ENCODE data around the gene EID3.
"Not testable (repeated sequence)": the region's sequence is repeated elsewhere in the genome, so short reads cannot be mapped to it uniquely, and the experiment has no call there.

Gene EID3

DNA sequence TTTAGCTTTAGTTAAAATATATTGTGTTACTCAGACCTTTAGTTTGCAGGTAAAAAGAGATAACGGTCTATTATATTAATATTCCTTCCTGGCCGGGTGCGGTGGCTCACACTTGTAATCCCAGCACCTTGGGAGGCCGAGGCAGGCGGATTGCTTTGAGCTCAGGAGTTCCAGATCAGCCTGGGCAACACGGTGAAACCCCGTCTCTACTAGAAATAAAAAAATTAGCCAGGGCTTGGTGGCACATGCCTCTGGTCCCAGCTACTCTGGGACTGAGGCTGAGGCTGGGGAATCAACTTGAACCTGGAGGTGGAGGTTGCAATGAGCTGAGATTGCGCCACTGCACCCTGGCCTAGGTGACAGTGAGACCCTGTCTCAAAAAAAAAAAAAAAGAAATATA, 13.2 kb upstream of the EID3 start:
- no peak for DNase-seq

DNA sequence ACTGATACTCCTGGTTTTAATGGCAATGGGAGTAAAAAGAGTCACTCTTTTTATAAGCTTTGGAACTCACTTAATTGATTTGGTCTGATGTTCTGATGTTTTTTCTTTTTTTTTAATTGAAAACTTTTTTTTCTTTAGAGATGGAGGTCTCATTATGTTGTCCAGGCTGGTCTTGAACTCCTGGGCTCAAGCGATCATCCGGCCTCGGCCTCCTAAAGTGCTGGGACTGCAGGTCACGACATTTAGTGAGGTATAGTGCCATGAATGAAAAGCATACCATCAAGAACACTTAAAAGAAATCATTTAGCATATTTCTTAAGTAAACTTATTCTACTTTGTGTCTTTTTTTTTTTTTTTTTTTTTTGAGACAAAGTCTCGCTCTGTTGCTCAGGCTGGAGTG, 12.7 kb upstream of the EID3 start:
- no peak for DNase-seq

DNA sequence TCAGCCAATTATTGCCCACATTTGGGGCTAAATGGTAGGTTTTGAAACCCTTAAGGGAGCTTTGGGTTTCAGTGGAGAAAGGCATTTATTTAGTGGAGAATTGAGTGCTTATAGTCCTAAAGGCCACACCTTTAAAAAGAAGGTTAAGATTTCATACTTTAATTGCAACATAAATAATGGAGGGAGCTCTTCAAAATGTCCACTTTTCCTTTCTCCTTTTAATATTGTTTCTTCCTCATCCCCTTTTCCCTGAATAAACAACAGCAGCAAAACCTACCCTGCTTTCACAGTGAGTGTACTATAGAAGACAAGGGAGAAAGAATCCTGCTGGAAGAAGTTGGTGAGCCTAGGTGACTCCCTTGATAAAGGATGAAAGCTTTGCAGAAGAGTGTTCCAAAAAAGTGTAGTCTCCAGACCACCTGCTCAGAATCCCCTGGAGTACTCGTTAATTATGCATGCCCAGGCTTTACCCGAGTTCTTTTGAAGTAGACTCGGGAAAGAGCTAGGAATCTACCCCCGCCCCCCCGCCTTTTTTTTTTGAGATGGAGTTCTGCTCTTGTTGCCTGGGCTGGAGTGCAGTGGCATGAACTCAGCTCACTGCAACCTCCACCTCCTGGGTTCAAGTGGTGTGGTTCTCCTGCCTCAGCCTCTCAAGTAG, 11.5 kb upstream of the EID3 start:
- DNase-seq: no peak

DNA sequence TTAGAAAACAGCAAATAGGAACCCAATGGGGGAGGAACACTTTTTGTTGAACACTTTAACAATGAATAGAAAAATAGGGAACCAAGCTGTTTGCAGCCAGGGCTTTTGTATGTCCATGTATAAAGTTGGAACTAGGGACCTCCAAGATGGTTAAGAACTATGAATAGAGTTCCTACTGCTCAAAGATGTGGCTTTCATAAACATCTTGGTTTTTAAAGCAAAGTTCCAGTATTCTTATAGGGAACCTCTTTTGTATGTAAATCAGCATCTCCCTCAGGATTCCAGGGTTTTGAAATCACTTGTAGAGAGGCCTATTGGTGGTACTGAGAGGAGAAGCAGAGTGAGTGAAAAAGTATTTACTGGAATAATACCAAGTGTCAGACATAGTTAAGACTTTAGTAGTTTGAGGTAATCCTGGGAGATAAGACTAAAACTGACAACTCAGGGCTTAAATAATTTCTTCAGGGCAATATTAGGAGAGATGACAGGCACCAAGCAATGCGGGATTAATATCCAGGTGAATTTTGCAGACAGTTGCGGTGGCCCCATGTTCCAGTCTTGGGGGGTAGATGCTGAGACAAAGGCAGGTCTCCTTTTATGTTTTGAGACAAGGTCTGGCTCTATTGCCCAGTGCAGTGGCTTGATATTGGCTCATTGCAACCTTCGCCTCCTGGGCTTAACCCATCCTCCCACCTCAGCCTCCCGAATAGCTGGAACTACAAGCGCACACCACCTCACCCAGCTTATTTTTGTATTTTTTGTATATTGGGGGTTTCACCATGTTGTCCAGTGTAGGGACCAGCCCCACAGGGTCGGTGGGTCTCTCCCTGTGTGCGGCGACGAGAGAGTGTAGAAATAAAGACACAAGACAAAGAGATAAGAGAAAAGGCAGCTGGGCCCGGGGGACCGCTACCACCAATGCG, 10.4 kb upstream of the EID3 start:
- no peak for DNase-seq

DNA sequence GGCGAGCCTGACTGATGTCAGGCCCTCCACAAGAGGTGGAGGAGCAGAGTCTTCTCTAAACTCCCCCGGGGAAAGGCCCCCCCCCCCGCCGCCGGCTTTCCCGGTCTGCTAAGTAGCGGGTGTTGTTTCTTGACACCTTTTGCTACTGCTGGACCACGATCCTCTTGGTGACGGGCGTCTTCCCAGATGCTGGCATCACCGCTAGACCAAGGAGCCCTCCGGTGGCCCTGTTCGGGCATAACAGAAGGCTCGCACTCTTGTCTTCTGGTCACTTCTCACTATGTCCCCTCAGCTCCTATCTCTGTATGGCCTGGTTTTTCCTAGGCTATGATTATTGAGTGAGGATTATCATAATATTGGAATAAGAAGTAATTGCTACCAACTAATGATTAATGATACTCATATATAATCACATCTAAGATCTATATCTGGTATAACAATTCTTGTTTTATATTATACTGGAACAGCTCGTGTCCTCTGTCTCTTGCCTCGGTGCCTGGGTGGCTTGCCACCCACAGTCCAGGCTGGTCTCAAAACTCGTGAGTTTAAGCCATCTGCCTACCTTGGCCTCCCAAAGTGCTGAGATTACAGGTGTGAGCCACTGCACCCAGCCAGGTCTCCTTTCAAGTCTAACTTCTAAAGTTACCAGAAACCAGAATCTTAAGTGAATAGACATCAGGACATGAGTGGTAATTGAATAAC, 9.2 kb upstream of the EID3 start:
- DNase-seq: not testable (repeated sequence)

DNA sequence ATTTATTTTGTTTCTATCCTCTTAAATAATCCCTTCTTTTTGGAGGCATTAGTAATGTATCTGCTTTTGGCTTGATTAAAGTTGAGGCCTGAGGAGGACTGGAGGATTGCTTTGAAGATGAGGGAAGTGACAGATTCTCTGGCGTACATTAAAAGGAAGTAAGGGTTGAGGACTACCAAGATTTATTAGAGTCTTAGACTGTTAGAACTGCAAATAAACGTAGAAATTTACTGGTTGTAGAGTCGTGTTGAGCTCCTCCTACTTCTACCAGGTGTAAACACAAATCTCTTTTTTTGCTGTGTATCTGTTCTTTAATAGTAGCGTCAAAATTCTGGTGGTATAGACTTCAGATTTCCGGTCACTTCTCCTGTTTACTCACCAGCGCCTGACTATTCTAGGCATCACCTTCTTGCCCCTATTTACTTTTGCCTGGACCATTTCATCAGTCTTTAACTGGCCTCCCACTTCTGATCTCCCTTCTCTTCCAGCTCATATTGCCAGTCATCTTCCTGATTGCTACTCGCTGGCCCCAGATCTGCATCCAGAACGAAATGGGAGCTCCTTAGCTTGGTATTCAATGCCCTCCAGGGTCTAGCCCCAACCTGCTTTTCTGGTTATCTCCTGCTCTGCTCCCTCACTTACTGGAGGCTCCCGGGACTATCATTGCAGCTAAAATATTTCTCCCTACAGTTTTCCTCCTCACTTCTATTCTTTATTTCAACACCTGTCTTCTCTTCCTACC, 8.4 kb upstream of the EID3 start:
- no peak for DNase-seq

DNA sequence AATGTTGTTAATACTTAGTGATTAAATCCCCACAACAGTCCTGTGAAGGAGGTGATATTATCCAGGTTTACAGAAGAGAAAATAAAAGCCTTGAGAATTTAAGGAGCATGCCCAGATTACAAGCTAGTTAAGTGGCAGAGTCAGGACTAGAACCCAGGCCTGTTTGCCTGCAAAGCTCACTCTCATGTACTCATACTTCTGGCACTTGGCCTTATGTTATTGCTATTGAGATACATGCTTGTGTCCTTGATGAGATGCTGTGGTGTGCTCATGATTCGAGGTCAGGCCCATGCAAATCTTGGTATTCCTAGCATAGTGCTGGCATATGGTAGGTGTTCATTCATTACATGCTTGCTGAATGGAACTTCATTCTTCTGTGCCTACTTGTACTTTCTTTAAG, 7.6 kb upstream of the EID3 start:
- DNase-seq: no peak

- no peak for DNase-seq
Measured at GRCh38 chr12:104296718-104297117, 6.8 kb upstream of the EID3 start.

GRCh38 chr12:104297477-104298113, 5.9 kb upstream of the EID3 start:
- DNase-seq: no peak

DNA sequence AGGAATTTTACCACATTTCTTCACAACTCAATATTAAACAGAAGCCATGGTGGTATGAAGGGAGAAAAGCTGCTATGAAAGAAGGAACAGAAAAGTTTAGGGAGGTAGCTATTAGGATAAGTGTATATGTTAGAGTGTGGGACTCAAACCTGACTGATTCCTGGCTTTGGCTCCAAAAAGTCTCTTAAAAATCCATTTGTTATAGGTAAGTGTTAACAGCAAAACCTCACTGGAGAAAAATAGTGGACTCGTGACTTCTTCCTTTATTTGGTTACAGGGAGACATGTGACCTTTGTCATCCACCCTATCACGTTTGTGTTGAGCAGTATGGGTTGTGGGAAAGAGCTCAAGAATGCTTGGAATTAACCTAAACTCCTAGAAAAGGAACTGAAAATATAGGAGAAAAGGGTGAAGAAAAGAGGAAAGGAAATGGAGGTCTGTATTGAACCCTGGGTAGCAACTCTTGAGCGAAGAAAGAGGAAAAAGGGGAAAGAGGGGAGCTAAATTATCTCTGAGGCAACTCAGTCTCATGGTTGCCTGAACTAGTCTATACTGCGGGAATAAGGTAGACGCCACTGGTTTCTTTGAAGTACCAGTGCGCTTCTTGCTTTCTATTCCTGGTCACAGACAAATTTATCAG, 3.6 kb upstream of the EID3 start:
- DNase-seq: no peak

DNA sequence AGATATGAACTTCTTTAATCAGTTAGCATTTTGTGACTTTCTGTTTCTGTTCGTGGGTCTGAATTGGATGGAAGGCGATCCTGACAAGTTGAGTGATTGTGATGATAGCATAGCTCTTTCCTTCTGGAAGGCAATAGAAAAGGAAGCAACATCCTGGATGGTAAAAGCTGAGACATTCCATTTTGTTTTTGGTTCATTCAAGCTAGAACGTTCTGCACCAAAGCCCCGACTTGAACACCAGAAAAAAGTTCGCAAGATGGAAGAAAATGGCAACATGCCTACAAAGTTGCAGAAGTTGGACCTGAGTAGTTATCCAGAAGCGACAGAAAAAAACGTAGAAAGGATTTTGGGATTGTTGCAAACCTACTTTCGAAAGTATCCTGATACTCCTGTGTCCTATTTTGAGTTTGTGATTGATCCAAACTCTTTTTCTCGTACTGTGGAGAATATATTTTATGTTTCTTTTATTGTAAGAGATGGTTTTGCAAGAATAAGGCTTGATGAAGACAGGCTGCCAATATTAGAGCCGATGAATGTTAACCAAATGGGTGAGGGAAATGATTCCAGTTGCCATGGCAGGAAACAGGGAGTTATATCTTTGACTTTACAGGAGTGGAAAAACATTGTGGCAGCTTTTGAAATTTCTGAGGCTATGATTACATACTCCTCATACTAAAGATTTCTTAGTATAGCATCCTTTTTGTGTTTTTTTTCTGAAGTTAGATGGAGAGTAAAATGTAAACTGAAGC, 896 bp downstream of the EID3 start:
- no peak for DNase-seq

DNA sequence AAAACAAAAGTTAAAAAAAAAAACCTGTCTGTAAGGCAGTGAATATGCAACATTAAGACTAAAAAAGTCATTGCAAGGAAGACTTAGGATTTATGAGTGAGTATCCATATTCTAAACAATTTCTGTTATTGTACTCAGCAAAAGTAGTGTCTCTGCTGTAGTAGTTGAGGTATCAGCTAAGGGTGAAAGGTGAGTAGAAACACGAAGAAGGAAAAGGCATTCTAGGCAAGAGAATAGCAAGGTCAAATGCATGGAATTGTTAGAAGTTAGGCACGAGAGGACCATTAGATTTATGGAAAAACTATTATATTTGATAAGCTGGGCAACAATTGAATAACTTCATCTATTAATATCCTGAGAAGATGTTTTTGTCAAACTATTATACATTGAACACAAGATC, 1.8 kb downstream of the EID3 start:
- no peak for DNase-seq

- DNase-seq: no peak
Measured at GRCh38 chr12:104306376-104306775, 2.8 kb downstream of the EID3 start.

DNA sequence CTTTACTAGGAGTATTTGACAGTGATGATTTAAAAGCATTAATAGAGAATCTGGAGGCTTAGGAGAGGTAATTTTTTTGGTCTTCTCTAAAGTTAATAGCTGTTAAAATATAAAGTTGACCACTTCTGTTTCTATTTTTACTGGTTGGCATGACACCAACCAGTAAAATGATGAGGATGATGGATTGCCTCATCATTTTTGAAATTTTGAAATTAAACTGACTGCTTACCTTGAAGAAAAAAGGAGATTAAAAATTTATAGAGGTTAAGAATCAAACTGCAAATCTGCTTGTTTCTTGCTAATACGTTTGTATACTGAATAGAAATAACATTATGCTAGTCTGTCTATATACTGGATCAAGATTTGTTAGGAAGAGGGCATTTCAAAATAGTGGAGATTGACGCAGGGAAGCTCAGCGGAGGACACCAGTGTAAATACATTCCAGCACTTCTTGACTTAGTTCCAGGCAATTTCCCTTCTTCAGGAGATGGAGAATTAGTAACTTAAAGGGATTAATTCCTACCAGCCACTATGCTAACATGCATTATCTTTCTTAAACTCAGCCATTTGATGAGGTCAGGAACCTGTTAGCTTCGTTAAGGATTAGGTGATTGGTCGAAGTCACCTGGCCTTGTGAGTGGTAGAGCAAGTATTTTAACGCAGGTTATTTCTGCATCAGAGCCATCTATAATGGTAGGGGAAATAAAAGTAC, 3.6 kb downstream of the EID3 start:
- no peak for DNase-seq

- no peak for DNase-seq
Measured at GRCh38 chr12:104307655-104308000, 4.1 kb downstream of the EID3 start.

DNA sequence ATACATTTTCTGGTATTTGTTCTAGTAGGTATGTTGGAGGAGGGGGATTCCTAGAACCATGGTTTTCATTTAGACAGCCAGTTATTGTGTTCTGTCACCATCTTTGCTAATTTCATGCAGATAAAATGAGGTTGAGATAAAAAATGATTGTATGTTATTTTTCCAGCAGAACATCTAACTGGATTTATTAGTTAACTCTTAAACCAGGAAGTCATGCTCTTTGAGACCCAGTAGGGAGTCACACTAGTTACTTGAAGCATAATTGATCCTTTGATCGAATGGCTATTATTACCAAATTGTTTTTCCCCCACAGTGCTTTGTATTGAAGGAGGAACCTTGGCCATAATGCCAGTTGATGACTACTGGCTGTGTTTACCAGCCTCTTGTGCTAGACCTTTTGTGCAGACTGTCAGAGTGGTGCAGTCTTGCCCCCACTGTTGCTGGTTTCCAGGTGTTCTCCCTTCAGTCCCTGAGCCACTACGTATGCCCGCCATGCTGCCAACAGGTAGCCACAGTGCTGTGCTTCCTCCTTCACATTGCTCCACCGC, 6.0 kb downstream of the EID3 start:
- no peak for DNase-seq

- DNase-seq: no peak
Measured at GRCh38 chr12:104310751-104311633, 7.5 kb downstream of the EID3 start.

GRCh38 chr12:104312202-104312601, 8.7 kb downstream of the EID3 start:
- no peak for DNase-seq

- no peak for DNase-seq
Measured at GRCh38 chr12:104312654-104313053, 9.1 kb downstream of the EID3 start.
